H9 (cell line): ENCODE results near the gene CEP164. TPM values are rescaled to one million over a fixed set of nuclear protein-coding genes. Genes with fewer than 3 reads are reported as not detected.

ENCODE experiments used
- DNase-seq: peaks from one replicate; pipeline ENCODE4 v3.0.0-alpha.2; 2017
- H2AFZ ChIP-seq: one replicate; pipeline ENCODE4 v1.6.1; 2013; ENCODE audit warnings: mild to moderate bottlenecking, low read length, control low read depth, moderate library complexity
- H2AK5ac ChIP-seq: 2 replicates; pipeline ENCODE4 v1.6.1; 2013; ENCODE audit warnings: low read length, control low read depth, mixed read lengths; ENCODE audit not compliant: insufficient read length
- H2BK120ac ChIP-seq: one replicate; pipeline ENCODE4 v1.6.1; 2013; ENCODE audit warnings: low read depth, mild to moderate bottlenecking, low read length, control low read depth, inconsistent platforms; ENCODE audit not compliant: poor library complexity, severe bottlenecking
- H2BK12ac ChIP-seq: 2 replicates; pipeline ENCODE4 v1.6.1; 2013; ENCODE audit warnings: low read length, control low read depth, mixed read lengths, low read depth; ENCODE audit not compliant: insufficient read length
- H2BK15ac ChIP-seq: 2 replicates; pipeline ENCODE4 v1.6.1; 2013; ENCODE audit warnings: low read depth, low read length, control low read depth
- H2BK20ac ChIP-seq: one replicate; pipeline ENCODE4 v1.6.1; 2013; ENCODE audit warnings: low read depth, mild to moderate bottlenecking, low read length, control low read depth, inconsistent platforms; ENCODE audit not compliant: poor library complexity, severe bottlenecking
- H2BK5ac ChIP-seq: 2 replicates; pipeline ENCODE4 v1.6.1; 2013; ENCODE audit warnings: low read length, control low read depth, mixed read lengths; ENCODE audit not compliant: insufficient read length
- H3K14ac ChIP-seq: 2 replicates; pipeline ENCODE4 v1.6.1; 2013; ENCODE audit warnings: low read length, control low read depth; ENCODE audit not compliant: insufficient read depth
- H3K18ac ChIP-seq: 2 replicates; pipeline ENCODE4 v1.6.1; 2013; ENCODE audit warnings: low read depth, mild to moderate bottlenecking, mixed read lengths, low read length, control low read depth; ENCODE audit not compliant: insufficient read length
- H3K23ac ChIP-seq: 2 replicates; pipeline ENCODE4 v1.6.1; 2013; ENCODE audit warnings: low read length, control low read depth, mixed read lengths, low read depth; ENCODE audit not compliant: insufficient read length
- H3K23me2 ChIP-seq: 2 replicates; pipeline ENCODE4 v1.6.1; 2013; ENCODE audit warnings: low read depth, mild to moderate bottlenecking, mixed read lengths, low read length, control low read depth; ENCODE audit not compliant: insufficient read length, poor library complexity, severe bottlenecking
- H3K27ac ChIP-seq: 2 replicates; pipeline ENCODE4 v1.5.1; 2013; ENCODE audit warnings: low read length, control low read depth, mixed read lengths, low read depth; ENCODE audit not compliant: insufficient read length
- H3K27me3 ChIP-seq: 2 replicates; pipeline ENCODE4 v1.6.1; 2013; ENCODE audit warnings: low read length, control low read depth, inconsistent platforms; ENCODE audit not compliant: insufficient read depth
- H3K4ac ChIP-seq: 2 replicates; pipeline ENCODE4 v1.6.1; 2013; ENCODE audit warnings: low read depth, mild to moderate bottlenecking, control low read depth, inconsistent platforms, low read length, moderate library complexity
- H3K4me1 ChIP-seq: 2 replicates; pipeline ENCODE4 v1.6.1; 2013; ENCODE audit warnings: low read length, control low read depth, inconsistent platforms; ENCODE audit not compliant: insufficient read depth
- H3K4me2 ChIP-seq: 2 replicates; pipeline ENCODE4 v1.6.1; 2013; ENCODE audit warnings: low read length, control low read depth, mixed read lengths; ENCODE audit not compliant: insufficient read length, insufficient read depth
- H3K56ac ChIP-seq: 2 replicates; pipeline ENCODE4 v1.6.1; 2013; ENCODE audit warnings: low read depth, mild to moderate bottlenecking, mixed read lengths, low read length, control low read depth; ENCODE audit not compliant: insufficient read length
- H3K79me1 ChIP-seq: 2 replicates; pipeline ENCODE4 v1.6.1; 2013; ENCODE audit warnings: low read depth, mild to moderate bottlenecking, moderate library complexity, low read length, control low read depth, inconsistent platforms; ENCODE audit not compliant: insufficient read depth, poor library complexity, severe bottlenecking
- H3K79me2 ChIP-seq: 2 replicates; pipeline ENCODE4 v1.6.1; 2013; ENCODE audit warnings: low read length, control low read depth, inconsistent platforms; ENCODE audit not compliant: insufficient read depth
- H3K9ac ChIP-seq: 2 replicates; pipeline ENCODE4 v1.6.1; 2013; ENCODE audit warnings: low read length, control low read depth, mixed read lengths; ENCODE audit not compliant: insufficient read length; ENCODE audit errors: extremely low read depth
- H3K9me3 ChIP-seq: one replicate; pipeline ENCODE4 v1.6.1; 2013; ENCODE audit warnings: low read depth, low read length, inconsistent platforms; ENCODE audit not compliant: control insufficient read depth
- H3T11ph ChIP-seq: one replicate; pipeline ENCODE4 v1.6.1; 2013; ENCODE audit warnings: mild to moderate bottlenecking, low read length, control low read depth, inconsistent platforms
- H4K20me1 ChIP-seq: one replicate; pipeline ENCODE4 v1.6.1; 2013; ENCODE audit not compliant: control insufficient read depth, insufficient read length, insufficient read depth
- H4K5ac ChIP-seq: 2 replicates; pipeline ENCODE4 v1.6.1; 2013; ENCODE audit warnings: low read depth, mild to moderate bottlenecking, mixed read lengths, low read length, control low read depth; ENCODE audit not compliant: insufficient read length
- H4K8ac ChIP-seq: replicated peaks from 2 replicates; pipeline ENCODE4 v1.6.1; 2013; ENCODE audit warnings: low read length, control low read depth, mixed read lengths, low read depth; ENCODE audit not compliant: insufficient read length
- H4K91ac ChIP-seq: 2 replicates; pipeline ENCODE4 v1.6.1; 2013; ENCODE audit warnings: low read depth, mild to moderate bottlenecking, moderate library complexity, mixed read lengths, low read length, control low read depth; ENCODE audit not compliant: insufficient read length
- H3K27ac Mint-ChIP-seq, 3 experiments: 2 replicates in 2 of 3; 3 replicates in 1 of 3; pipeline ENCODE4 v1.8.0; 2020 to 2021; ENCODE audit warnings: mixed read lengths in 3 of 3, mild to moderate bottlenecking in 1 of 3, moderate library complexity in 1 of 3
- H3K27me3 Mint-ChIP-seq: 2 replicates; pipeline ENCODE4 v1.8.0; 2021; ENCODE audit warnings: low read depth, mild to moderate bottlenecking, moderate library complexity, mixed read lengths
- H3K36me3 Mint-ChIP-seq, 3 experiments: 2 replicates in 2 of 3; 3 replicates in 1 of 3; pipeline ENCODE4 v1.8.0; 2020 to 2021; ENCODE audit warnings: low read depth in 3 of 3, mixed read lengths in 3 of 3; ENCODE audit not compliant: insufficient read depth in 1 of 3
- H3K4me1 Mint-ChIP-seq, 2 experiments: 2 replicates each; pipeline ENCODE4 v1.8.0; 2020; ENCODE audit warnings: mixed read lengths in 2 of 2
- H3K4me3 Mint-ChIP-seq, 2 experiments: 2 replicates in 1 of 2; 3 replicates in 1 of 2; pipeline ENCODE4 v1.8.0; 2020 to 2021; ENCODE audit warnings: mild to moderate bottlenecking in 2 of 2, mixed read lengths in 2 of 2, moderate library complexity in 1 of 2
- H3K9me3 Mint-ChIP-seq, 2 experiments: 2 replicates in 1 of 2; 3 replicates in 1 of 2; pipeline ENCODE4 v1.8.0; 2020; ENCODE audit warnings: mild to moderate bottlenecking in 2 of 2, mixed read lengths in 2 of 2, moderate library complexity in 1 of 2
- CTCF ChIP-seq: fragments of 200-600 bp; sonication (generic); conservative IDR thresholded peaks from 3 replicates; pipeline ENCODE4 v1.8.0; 2021; ENCODE audit warnings: antibody characterized with exemption, mild to moderate bottlenecking
- WGBS: extraction: QIAGEN DNeasy Blood & Tissue Kit; methylation state at CpG from one replicate; pipeline ENCODE4 v1.1.7; 2013; ENCODE audit warnings: missing lambda C conversion rate, low lambda C conversion rate, mixed read lengths; ENCODE audit not compliant: insufficient read length; ENCODE audit errors: extremely low coverage; 5-methylcytosine and 5-hydroxymethylcytosine counted together
- total RNA-seq: library from RNA; stranded (reverse); gene quantifications from 2 replicates; pipeline ENCODE4 v1.2.1, GENCODE V29; 2021

The CEP164 gene
- total RNA-seq, 1 experiment from 2014 or later = 24.9 TPM

- H3K4ac ChIP-seq = no peak overlapping the region
- Mint-ChIP-seq H3K27me3 (peaks cover 5% of the 10 kb centered on the region), H3K36me3 (no peaks in the 10 kb centered on the region), H3K27ac (no peak overlapping the region), H3K4me3 (no peak overlapping the region), H3K4me1 (peaks cover 8% of the 10 kb centered on the region in 2 experiments), H3K9me3 (no peaks in the 10 kb centered on the region)
- TF ChIP-seq CTCF = no peak
- DNase-seq = no peak
- H3K79me2 ChIP-seq = no peaks in the 10 kb centered on the region
- H3T11ph ChIP-seq = no peak overlapping the region
- H3K14ac ChIP-seq = no peak overlapping the region
- no peak overlapping the region for H2BK5ac ChIP-seq
- H2BK15ac ChIP-seq = no peak overlapping the region
- H3K79me1 ChIP-seq = no peaks in the 10 kb centered on the region
- H2AK5ac ChIP-seq = no peak overlapping the region
- no peaks in the 10 kb centered on the region for H3K23me2 ChIP-seq
- no peak overlapping the region for H3K9ac ChIP-seq
- H3K4me1 ChIP-seq = no peaks in the 10 kb centered on the region
- H3K23ac ChIP-seq = no peak overlapping the region
- no peak overlapping the region for H3K27ac ChIP-seq
- WGBS = no CpG with 5 or more reads among the region's 7 CpGs
- no peak overlapping the region for H4K5ac ChIP-seq
- H3K27me3 ChIP-seq = no peaks in the 10 kb centered on the region
- no peaks in the 10 kb centered on the region for H4K20me1 ChIP-seq
- no peak overlapping the region for H2BK20ac ChIP-seq
- H2BK12ac ChIP-seq = no peak overlapping the region
- no peak overlapping the region for H3K56ac ChIP-seq
- no peak overlapping the region for H2AFZ ChIP-seq
- H4K91ac ChIP-seq = no peak overlapping the region
- no peak overlapping the region for H3K18ac ChIP-seq
- no peak overlapping the region for H3K4me2 ChIP-seq
- H3K9me3 ChIP-seq = no peaks in the 10 kb centered on the region
- H4K8ac ChIP-seq = no peak overlapping the region
- H2BK120ac ChIP-seq = no peak overlapping the region
Observed at GRCh38 chr11:117309310-117309709, 18.3 kb upstream of the CEP164 start.
